Muscle layer of duodenum (tissue), 2 donors: ENCODE data around the gene GRWD1.

Experiments
- H3K27ac ChIP-seq: one replicate; pipeline ENCODE4 v1.7.0; 2013; ENCODE audit warnings: mild to moderate bottlenecking, low read length
- H3K27me3 ChIP-seq: one replicate; pipeline ENCODE4 v1.7.0; 2013; ENCODE audit warnings: low read depth, mild to moderate bottlenecking, control low read depth, low read length
- H3K36me3 ChIP-seq, 2 donors: one replicate each; pipeline ENCODE4 v1.7.0; 2013; ENCODE audit warnings: low read length in 2 of 2, control low read depth in 1 of 2, mild to moderate bottlenecking in 1 of 2; ENCODE audit not compliant: insufficient read depth in 2 of 2, control insufficient read depth in 1 of 2
- H3K4me1 ChIP-seq, 2 donors: one replicate each; pipeline ENCODE4 v1.7.0; 2013; ENCODE audit warnings: low read length in 2 of 2, mild to moderate bottlenecking in 2 of 2, control low read depth in 1 of 2, moderate library complexity in 1 of 2; ENCODE audit not compliant: insufficient read depth in 2 of 2, control insufficient read depth in 1 of 2
- H3K4me3 ChIP-seq, 2 donors: one replicate each; pipeline ENCODE4 v1.7.0; 2013; ENCODE audit warnings: low read length in 2 of 2, low read depth in 1 of 2, mild to moderate bottlenecking in 1 of 2
- H3K9me3 ChIP-seq, 2 donors: one replicate each; pipeline ENCODE4 v1.7.0; 2013; ENCODE audit warnings: low read length in 2 of 2, control low read depth in 1 of 2, mild to moderate bottlenecking in 1 of 2; ENCODE audit not compliant: control insufficient read depth in 1 of 2
- donor health status: healthy.

GRWD1 gene

DNA sequence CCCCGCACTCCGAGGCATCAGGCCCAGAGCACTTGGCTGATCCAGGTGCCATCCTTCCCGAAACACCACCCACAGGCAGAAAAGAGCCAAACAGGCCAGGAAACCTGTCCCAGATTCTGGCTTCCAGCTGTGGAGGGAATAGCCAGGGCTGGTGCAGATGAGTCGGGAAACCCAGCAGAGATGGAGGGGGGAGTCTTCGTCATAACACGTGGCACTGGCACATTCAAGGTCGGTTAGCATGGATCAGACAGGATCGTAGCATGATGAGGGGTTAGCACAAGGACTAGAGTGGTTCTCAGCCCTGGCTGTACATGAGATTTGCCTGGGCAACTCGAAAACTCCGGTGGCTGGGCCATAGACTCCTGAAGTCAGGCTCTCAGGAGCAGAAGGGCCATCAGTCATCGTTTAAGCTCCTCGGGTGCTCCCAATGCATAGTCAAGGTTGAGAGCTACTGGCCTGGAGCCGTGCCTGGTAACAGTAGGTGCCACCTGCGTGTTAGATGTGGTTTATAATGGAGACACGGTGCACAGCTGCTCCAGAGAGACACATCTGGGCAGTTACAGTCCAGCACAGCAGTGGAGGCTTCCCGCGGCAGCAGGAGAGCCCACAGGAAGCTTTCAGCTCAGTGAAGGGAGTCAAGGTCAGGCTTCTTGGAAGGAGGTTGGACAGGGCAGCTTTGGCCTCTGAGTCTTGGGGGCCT, 29.7 kb downstream of the GRWD1 start:
- H3K27ac ChIP-seq, result no peak overlapping the region
- H3K36me3 ChIP-seq, result peaks cover 49 to 77% of the 10 kb centered on the region in 2 donors
- H3K27me3 ChIP-seq, result no peaks in the 10 kb centered on the region
- peaks cover 4 to 5% of the 10 kb centered on the region in 2 donors for H3K4me1 ChIP-seq
- H3K9me3 ChIP-seq, result no peaks in the 10 kb centered on the region
- H3K4me3 ChIP-seq, result no peak overlapping the region

DNA sequence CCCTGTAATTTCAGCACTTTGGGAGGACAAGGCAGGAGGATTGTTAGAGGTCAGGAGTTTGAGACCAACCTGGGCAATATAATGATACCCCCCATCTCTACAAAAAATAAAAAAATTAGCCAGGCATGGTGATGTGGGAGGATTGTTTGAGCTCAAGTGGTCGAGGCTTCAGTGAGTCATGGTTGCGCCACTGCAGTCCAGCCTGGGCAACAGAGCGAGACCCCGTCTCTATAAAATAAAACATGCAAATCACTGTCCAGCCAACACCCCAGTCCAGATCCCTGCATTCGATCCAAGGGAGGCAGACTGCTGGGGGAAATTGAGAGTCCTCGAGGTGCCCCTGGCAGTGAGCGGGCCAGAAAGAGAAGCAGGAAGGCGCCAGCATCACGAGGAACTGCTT, 30.4 kb downstream of the GRWD1 start:
- Histone ChIP-seq H3K27me3 (no peaks in the 10 kb centered on the region), H3K4me3 (no peak overlapping the region), H3K4me1 (peaks cover 0 to 5% of the 10 kb centered on the region in 2 donors), H3K36me3 (peaks cover 43 to 70% of the 10 kb centered on the region in 2 donors), H3K9me3 (no peaks in the 10 kb centered on the region), H3K27ac (no peak overlapping the region)

DNA sequence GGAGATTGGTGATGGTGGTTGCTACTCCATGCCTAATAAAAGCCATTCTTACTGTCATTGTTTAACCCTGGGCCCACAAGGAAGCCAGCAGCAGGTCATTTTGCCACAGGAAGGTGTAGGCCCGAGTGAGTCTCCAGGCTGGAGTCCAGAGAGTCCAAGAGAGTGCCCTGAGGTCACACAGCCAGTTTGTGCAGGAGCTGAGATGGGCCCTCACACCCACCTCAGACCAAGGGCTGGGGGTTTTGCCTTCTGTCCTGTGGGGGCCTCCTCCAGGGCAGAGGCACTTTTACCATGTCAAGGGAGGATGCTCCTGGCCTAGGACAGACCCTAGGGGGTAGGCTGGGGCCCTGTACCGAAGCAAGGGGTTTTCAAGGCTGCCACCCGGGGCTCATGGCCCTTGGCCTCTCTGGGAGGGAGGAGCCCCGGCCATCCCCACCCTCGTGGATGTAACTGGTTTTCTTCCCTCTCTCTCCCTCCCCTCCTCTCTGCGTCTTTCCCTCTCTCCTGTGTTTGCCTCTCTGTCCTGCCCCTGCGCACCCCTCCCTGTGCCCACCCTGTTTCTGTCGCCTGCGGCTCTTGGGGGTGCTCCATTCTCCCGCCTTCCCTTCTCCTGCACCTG, 31.4 kb downstream of the GRWD1 start:
- Histone ChIP-seq H3K27me3 (no peaks in the 10 kb centered on the region), H3K4me3 (no peak overlapping the region), H3K27ac (no peak overlapping the region), H3K9me3 (no peaks in the 10 kb centered on the region), H3K4me1 (peaks cover 0 to 15% of the 10 kb centered on the region in 2 donors), H3K36me3 (peaks cover 36 to 60% of the 10 kb centered on the region in 2 donors)

DNA sequence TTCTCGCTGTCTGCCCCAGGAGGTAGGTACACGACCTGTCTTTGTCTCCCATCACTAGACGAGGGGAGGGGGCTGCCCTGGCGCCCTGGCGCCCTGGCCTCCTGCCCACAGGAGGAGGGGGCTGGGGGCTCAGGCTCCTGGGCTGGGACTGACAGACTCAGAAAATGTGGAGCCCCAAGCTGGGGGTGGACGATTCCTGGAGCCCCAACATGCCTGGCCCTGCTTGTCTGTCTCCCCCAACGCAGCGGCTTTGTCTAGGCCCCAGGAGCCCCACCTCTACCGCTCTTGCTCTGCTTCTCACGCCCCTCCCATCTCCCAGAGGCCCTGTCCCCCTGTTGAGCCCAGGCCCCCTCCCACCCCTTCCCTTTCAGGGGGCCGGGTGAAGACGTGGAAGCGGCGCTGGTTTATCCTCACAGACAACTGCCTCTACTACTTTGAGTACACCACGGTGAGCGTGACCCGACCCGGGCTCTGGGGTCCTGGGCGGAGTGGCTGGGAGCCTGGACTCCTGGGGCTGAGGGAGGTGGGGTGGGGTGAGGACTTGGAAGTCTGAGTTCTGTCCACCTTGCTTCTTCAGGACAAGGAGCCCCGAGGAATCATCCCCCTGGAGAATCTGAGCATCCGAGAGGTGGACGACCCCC, 32.0 kb downstream of the GRWD1 start:
- H3K27ac ChIP-seq, result no peak overlapping the region
- H3K36me3 ChIP-seq, result peaks cover 31 to 54% of the 10 kb centered on the region in 2 donors
- no peaks in the 10 kb centered on the region for H3K27me3 ChIP-seq
- H3K4me3 ChIP-seq, result no peak overlapping the region
- no peaks in the 10 kb centered on the region for H3K9me3 ChIP-seq
- peaks cover 0 to 19% of the 10 kb centered on the region in 2 donors for H3K4me1 ChIP-seq

DNA sequence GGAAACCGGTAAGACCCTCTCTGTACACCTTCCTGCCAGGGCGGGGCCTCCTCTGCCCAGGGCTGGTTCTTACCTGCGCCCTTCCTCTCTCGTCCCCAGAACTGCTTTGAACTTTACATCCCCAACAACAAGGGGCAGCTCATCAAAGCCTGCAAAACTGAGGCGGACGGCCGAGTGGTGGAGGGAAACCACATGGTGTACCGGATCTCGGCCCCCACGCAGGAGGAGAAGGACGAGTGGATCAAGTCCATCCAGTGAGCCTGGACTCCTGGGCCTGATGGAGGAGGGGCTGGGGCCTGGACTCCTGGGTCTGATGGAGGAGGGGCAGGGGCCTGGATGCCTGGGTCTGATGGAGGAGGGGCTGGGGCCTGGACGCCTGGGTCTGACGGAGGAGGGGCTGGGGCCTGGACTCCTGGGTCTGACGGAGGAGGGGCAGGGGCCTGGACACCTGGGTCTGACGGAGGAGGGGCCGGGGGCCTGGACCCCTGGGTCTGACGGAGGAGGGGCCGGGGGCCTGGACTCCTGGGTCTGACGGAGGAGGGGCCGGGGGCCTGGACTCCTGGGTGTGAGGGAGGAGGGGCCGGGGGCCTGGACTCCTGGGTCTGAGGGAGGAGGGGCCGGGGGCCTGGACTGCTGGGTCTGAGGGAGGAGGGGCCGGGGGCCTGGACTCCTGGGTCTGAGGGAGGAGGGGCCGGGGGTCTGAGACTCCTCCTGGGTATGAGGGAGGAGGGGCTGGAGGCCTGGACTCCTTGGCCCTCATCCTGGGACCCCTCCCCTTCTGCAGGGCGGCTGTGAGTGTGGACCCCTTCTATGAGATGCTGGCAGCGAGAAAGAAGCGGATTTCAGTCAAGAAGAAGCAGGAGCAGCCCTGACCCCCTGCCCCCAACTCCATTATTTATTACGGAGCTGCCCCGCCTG, 32.8 kb downstream of the GRWD1 start:
- H3K36me3 ChIP-seq, result peaks cover 23 to 46% of the 10 kb centered on the region in 2 donors
- no peak overlapping the region for H3K27ac ChIP-seq
- no peak overlapping the region for H3K4me3 ChIP-seq

DNA sequence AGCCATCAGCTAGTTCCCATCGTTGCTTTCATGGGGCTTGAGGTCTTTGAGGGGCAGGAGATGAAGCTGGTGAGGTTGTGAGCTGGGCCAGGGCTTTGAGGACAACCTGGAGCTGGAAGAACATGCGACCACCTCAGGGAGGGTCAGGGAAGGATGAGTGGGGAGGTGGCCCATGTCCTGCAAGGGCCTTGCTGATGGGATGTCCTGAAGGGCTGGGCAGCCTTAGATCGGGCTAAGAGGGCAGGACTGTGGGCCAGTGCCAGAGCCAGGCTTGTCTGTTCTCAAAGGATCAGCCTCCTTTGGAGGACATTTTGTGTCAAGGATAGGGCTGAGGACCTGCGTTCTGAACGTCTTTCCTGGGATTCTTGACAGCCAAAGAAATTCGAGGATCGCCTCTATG, 33.9 kb downstream of the GRWD1 start:
- Histone ChIP-seq H3K36me3 (peaks cover 12 to 36% of the 10 kb centered on the region in 2 donors), H3K4me3 (peak overlapping the region in 1 of 2 donors; percentile 47), H3K9me3 (no peaks in the 10 kb centered on the region), H3K27me3 (no peaks in the 10 kb centered on the region), H3K27ac (peak overlapping the region; percentile 68), H3K4me1 (peaks cover 0 to 19% of the 10 kb centered on the region in 2 donors)

More for the DNA sequence above, 32.8 kb downstream of the GRWD1 start:
- peaks cover 0 to 19% of the 10 kb centered on the region in 2 donors for H3K4me1 ChIP-seq
- H3K9me3 ChIP-seq, result no peaks in the 10 kb centered on the region
- no peaks in the 10 kb centered on the region for H3K27me3 ChIP-seq

DNA sequence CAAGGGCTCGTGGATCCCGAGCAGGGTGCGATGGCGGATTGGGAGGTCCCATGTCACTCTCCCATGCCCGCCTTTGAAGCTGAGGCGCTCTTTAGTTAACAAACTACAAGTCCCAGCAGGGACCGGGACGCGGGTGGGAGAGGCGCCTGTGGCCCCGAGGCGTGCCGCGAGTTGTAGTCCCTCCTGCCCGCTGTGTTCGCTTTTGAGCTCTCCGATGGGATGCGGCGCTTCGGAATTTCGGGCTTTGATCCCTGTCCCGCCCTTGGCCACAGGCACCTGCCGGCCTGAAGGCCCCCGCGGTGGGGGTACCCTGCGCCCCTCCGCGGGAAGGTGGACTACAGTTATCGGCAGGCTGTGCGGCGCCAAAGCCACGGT, 34.4 kb downstream of the GRWD1 start:
- peaks cover 0 to 19% of the 10 kb centered on the region in 2 donors for H3K4me1 ChIP-seq
- peak overlapping the region; percentile 68 for H3K27ac ChIP-seq
- H3K4me3 ChIP-seq, result peak overlapping the region; percentile 47 to 71
- peaks cover 7 to 31% of the 10 kb centered on the region in 2 donors for H3K36me3 ChIP-seq
- H3K9me3 ChIP-seq, result no peaks in the 10 kb centered on the region
- no peaks in the 10 kb centered on the region for H3K27me3 ChIP-seq

DNA sequence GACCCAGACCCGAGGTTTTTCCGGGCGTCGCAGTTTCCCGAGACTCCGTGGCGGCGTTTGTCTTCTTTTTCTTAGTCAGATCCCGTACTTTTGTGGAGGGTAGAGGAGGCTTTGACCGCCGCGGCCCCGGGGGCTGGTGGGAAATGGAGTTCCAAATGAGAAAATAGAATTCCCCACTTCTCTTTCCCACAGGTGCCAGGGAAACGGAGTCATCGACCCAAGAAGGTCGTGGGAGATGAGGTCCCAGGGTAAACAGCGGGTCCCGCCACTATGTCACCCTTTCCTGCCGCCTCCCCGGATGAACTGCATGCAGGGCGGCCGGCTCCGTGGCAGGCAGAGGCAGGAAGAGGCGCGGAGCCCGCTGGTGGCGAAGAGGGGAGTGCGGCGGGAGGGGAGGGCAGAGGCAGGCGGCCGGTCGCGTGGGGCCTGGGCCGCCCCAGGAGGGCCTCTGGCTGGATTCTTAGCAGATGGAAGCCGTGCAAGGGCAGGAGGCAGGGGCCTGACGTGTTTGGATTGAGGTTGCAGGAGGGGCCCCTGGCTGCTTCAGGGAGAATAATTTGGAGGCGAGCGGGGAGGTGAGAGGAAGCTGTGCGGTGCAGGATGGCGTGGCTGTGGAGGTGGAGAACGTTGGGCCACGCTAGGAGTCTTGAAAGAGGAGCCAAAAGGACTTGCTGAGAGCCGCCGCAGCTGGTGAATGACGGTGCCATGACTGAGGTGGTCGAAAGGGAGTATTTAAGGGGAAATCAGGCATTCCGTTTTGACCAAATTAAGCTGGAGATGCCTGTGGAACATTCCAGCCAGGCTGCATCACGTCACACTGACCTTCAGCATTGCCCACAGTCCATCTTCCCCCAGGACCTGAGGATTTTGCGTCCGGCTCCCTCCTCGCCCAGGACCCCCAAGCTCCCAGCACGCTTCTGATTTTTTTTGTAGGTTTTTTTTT, 35.0 kb downstream of the GRWD1 start:
- Histone ChIP-seq H3K36me3 (peaks cover under 1 to 24% of the 10 kb centered on the region in 2 donors), H3K4me1 (peaks cover 0 to 19% of the 10 kb centered on the region in 2 donors), H3K27ac (peak overlapping the region; percentile 68), H3K9me3 (no peaks in the 10 kb centered on the region), H3K27me3 (no peaks in the 10 kb centered on the region), H3K4me3 (peak overlapping the region; percentile 47 to 71)

DNA sequence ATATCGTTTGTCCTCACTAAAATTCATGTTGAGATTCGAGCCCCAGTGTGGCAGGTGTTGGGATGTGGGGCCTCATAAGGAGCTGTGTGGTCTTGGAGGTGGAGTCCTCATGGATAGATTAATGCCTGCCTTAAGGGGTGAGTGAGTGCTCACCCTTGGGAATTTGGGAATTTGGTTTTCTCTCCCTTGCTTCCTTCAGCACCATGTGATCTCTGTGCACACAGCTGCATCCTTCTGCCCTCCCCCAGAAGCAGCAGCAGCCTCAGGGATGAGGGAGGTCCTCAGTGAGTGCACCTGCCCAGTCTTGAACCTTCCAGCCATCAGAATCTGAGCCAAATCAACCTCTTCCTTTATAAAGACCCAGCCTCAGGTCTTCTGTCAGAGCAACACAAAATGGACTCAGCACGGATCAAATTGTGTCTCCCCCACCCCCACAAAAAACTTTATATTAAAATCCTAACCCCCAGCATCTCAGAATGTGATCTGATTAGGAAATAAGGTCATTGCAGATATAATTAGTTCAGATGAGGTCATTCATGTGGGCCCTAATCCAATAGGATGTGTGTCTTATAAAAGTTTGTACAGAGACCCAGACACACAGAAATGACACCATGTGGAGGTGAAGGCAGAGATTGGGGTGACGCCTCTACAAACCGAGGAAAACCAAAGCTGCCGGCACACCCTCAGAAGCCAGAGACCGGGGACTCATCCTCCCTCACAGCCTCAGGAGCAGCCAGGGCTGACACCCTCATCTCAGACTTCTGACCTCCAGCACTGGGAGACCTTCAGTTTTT, 36.3 kb downstream of the GRWD1 start:
- Histone ChIP-seq H3K27me3 (no peaks in the 10 kb centered on the region), H3K36me3 (peaks cover 0 to 14% of the 10 kb centered on the region in 2 donors), H3K4me3 (no peak overlapping the region), H3K27ac (no peak overlapping the region), H3K9me3 (no peaks in the 10 kb centered on the region), H3K4me1 (peaks cover 0 to 19% of the 10 kb centered on the region in 2 donors)
